NCI-H345 treated with DMSO at 0.1 percent for 48 hours (cell line): ENCODE results near the gene EOGT.

Experiments used
- DNase-seq: peaks from one replicate; lab custom pipeline; 2025; ENCODE audit not compliant: unreplicated experiment; lab: John Stamatoyannopoulos, UW

The EOGT gene

DNA sequence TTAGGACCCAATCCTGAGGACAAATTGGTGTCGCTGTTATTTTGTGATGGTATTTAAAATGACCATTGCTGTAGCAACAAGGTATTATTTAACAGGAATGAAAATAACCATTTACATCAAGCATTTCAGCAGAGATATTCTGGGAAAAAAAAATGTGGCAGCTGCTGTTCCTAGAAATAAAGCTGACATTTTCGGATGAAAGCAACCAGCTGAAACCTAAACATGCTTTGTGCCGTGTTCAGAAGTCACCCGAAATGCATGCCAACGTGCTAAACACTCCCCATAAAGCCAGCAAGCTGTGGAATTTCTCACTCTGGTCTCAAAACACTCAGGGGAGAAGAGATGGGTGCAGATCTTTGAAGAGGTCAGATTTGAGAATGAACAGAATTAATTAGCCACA is 49.6 kb downstream of the EOGT start:
- no peak for DNase-seq

DNA sequence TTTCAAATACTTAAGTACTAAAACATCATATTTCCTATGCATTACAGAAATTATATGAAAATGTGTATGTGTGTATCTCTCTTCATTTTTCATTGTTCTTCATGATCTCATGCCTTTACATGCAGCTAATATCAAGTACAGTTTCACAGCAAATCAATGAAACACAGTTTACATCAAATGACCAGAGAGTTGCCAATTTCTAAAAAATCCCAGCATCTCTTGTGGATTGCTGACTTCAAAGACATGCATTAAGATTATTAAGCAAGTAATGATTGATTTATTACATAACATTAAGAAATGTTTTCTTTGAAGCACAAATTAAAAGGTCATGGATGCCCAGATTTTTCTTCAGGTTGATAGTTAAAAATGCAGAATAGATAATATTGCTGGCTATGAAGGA is 50.1 kb downstream of the EOGT start:
- DNase-seq: no peak

- DNase-seq: no peak
These were observed 54.6 kb downstream of the EOGT start for GRCh38 chr3:68958932-68959331.

- no peak for DNase-seq
These were observed 55.6 kb downstream of the EOGT start for GRCh38 chr3:68957895-68958294.

DNA sequence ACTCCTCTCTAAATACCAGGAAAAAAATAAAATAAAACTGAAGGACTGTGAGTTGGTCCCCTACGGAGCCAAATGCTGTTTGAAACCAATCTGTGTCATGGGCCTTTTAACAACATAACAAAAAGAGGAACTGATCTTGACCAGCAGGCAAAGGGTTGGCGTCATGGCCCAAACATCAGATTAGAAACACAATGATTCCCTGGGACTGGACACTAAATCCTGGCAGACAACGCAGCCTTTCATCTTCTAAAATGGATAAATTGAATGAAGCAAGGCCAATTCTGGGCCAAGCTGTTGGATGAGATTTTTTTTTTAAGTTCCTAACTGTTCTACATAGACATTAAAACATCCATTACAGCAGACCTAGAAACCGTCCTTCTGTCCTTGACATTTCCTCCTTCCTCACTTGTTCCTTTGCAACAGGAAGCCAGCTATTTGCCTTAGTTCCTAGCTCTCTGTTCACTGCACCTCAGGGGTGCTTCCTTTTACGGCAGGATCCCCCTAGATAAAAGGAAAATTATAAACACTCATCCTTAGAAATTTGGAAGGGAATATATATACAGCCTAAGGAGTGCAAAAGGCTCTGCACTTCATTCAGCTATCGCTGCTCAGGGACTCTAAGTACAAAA is 59.6 kb downstream of the EOGT start:
- no peak for DNase-seq

DNA sequence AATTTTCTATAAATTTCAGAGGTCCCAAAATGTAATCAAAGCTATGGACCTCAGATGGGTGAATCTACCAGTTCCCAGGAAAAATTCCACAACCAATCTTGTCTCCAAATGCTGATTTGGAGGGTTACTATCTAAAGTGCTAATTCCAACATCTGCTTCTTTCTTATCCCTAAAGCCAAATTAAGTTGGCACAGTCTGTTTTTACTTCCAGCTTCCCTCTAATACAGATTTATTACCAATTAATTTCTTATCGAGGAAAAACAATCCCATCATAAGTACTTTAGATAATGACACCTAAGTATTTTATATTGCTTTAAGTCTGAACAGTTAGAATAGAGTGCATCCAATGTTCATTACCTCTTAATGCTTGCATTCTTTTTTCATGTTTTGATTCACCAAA is 68.3 kb downstream of the EOGT start:
- no peak for DNase-seq

DNA sequence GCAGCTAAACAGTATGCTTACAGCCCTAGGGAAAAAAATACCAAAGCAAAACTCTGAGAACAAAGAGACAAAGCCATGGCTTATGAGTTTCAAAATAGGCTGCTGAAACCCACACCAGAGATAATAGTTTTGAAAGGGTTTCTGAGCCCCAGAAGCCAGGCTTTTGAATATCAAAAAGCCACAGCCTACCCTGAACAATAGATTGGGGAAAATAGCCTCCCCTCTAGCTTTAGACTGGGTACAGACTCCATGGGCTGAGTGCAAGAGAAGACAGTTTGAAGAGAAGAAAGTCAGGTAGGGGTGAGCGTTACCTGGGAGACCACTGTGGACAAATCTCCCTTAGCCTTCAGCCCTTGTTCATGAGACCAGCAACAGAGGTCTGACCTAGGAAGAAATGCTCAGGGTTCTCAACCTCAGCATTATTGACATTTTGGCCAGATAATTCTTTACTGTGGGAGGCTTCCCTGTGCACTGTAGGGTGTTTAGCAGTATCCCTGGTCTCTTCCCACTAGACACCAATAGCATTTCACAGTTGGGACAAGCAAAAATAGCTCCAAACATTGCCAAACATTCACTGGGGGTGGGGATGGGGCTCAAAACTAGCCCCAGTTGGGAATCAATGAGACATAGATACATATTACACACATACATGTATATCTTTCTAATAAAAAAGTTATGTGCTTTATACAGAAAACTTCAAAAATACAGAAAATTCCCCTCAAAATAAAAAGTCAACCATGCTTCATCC is 69.6 kb downstream of the EOGT start:
- no peak for DNase-seq

DNA sequence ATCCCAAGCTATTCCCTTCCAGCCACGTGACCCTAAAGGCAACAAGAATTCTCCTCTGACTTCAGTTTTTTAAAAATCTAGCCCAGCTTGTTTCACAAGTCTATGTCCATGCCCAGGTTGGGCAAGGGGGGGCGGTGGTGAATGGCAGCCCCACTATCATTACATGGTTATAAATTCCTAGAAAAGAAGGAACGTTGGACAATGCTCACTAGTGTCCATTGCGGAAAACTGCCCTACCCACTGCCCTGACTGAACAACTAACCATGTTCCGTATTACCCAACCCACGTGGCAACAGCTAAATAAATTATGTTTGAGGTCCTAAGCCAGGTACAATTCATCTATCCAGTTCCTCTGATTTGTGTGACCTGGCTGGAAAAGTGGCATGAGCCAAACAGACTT is 72.4 kb downstream of the EOGT start:
- no peak for DNase-seq

- DNase-seq: no peak
These were observed 76.6 kb downstream of the EOGT start for GRCh38 chr3:68936856-68937255.

- DNase-seq: no peak
These were observed 77.7 kb downstream of the EOGT start for GRCh38 chr3:68935778-68936177.

DNA sequence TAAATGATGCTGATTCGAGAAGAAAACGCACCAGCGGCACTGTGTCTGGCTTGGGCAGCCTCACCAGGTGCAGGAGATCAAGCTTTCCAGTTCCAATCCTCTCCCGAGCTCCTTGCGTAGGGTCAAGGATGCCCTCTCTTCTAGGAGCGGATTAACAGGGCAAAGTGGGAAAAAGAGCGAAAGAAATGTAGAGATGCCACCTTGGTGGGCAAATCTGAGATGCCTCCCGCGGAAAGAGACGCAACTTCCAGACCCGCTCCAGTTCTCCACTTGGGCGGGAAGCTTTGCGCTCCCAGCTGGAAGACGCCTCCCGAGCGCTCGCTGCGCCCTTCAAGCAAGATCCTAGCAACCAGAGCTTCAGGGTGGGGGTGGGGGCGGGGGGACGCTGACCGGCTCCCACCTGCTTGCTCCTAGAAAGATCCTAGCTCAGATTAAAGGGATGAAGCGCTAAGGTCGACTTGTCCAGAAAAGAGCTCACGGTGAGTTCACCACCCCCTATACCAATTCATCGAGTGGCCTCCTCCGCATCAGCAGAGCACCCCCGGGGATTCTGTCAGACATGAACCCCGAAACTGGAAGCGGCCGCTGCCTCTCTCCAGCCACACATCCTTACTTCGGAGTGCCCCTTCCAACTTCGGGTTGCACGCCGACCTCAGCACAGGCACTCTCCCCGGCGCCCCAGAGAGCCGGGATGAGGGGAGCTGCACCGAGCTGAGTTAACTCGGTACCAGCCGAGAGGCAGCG is 81.9 kb downstream of the EOGT start:
- DNase-seq: no peak
